GM19463 (cell line): ENCODE data around the gene MYL9.
"Not testable (repeated sequence)": the region's sequence is repeated elsewhere in the genome, so short reads cannot be mapped to it uniquely, and the experiment has no call there.

Source experiments
- ATAC-seq: cut with Tn5 transposase; IDR thresholded peaks from one replicate; pipeline ENCODE4 v1.9.1; 2021; ENCODE audit warnings: mild to moderate bottlenecking, moderate library complexity; ENCODE audit not compliant: unreplicated experiment

MYL9 gene

DNA sequence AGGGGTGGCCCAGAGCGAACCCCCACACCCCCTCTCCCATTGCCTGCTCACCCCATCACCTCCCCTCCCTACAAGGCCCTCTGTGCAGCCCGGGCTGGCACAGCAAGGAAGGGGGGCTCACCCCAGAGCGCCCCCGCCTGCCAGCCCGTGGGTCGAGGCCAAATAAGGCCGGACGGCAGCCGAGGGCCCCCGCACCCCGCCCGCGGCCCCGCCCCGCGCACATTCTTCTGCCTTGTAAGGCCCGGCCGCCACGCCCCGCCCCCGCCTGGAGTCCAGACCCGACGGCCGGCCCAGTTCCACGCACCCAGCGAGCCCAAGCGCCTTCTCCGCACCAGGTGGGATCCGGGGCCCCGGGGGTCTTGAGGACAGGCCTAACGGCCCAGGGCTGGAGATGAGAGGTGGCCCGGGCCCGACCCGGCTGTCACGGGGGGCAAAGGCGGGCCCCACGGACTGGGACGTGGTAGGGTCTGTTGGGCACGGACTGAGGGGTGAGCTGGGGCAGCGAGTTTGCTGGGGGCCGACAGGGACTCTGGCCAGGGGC is at the start of gene MYL9:
MYL9 (plus strand) TSS at position 293 of the 541 bp plus-strand sequence. CDS start 3,366 bp downstream, outside the sequence.
- peak; percentile 53 for ATAC-seq

DNA sequence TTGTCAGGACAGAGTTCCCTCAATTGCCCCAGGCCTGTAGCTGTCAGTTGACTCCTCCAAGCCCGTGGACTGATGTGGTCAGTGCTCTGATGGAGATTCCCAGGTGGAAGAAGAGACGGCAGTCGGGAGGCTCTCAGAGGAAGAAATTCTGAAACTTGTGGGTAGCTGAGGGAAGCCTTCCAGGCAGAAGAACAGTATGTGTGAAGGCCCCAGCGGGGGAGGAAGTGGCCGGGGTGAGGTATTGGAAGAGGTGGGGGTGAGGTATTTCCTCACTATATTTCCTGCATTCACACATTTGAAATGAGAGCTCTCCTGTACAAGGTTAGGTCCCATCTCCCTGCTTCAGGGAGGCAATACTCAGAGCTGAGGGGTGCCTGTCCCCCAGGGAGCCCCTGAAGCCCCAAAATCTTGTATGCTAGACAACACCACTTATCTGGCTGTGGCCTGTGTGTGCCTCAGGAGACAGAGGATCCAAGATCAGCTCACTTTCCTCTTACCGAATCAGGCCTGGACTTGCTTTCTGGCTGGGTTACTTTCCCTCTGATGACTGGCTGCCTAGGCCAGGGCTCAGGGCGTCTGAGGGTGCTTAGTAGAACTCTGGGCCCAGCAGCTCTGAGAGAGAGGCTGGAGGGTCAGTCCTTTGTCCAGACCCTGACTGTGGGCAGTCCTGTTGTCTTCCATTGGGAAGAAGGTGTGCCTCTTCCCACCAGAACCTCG is 49.3 kb upstream of the MYL9 start:
- peak; percentile 47 for ATAC-seq

DNA sequence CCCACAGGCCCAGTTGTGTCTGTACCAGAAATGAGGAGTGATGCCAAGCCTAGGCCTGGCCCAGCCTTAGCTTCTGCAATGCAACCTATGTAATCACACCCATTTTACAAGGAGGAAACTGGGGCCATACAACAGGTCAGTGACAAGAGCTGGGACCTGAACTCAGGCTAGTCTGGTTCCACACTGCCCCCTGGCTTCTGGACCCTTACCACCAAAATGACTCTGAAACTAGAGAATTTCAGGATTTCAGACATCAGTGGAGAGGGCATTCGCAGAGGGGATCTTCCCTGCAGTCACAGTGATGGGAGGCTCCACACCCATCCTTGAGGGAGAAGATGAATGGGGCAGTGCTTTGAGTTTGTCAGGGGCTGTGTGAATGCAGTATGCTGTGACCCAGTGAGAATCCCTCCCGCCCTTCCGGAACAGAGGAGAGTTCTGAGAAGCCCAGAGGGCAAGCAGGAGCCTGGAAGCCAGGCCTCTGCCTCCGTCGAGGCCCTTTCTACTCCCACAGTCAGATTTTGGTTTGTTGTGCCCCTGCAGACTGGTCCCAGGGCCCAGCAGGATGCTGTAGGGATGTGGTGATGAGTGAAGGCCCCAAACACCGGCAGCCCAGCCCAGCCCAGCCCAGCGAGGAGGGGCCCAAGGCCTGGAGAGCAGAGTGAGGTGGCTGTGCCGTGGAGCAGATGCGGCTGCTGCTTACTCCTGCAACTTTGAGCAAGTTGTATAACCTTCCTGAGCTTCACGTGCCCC is 48.1 kb upstream of the MYL9 start:
- no peak for ATAC-seq

DNA sequence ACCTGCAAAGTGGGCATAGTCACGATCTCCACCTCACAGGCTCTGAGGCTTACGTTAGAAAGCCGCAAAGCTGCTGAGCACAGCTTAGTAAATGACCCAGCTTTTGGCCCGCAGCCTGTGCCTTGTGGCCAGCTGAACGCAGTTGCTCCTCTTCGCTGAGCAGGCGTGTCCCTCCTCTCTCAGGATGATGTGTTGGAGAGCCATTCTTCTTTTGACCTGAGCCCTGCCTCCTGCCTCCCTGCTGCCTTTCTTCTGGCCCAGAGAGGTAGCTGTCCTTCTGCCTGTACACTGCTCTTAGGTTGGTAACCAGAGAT is 47.6 kb upstream of the MYL9 start:
- ATAC-seq: no peak

DNA sequence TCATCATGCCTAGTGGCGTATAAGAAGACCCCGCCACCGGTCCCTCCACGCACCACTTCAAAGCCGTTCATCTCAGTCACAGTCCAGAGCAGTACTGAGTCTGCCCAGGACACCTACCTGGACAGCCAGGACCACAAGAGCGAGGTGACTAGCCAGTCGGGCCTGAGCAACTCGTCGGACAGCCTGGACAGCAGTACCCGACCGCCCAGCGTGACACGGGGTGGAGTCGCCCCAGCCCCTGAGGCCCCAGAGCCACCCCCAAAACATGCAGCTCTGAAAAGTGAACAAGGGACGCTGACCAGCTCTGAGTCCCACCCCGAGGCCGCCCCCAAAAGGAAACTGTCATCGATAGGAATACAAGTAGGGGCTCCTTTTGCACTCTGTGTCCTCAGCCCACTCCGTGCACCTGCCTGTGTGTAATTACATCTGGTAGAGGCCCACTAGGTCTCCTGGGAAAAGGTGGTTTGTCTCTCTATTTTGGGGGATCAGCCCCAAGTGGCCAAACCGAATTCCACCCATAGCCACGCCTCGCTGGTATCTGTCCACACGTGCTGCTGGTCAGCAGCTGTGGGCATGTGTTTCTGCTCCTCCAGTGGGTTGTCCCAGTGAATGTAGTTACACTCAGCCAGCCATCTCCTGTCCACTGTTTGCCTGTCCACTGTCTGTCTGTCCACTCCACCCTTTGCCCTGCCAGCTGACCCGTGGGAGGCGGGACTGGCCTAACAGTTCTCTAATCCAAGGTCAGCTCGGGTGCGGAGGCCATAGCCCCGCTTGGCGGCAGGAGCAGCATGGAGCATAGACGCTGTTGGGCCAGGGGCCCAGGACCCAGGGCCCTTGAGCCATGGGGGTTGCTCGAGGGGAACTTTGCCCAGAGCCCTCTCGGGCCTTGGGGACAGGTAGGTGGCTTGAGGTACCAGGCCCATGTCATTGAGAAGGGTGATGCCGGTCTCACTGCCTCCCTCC is 44.3 kb upstream of the MYL9 start:
- no peak for ATAC-seq

DNA sequence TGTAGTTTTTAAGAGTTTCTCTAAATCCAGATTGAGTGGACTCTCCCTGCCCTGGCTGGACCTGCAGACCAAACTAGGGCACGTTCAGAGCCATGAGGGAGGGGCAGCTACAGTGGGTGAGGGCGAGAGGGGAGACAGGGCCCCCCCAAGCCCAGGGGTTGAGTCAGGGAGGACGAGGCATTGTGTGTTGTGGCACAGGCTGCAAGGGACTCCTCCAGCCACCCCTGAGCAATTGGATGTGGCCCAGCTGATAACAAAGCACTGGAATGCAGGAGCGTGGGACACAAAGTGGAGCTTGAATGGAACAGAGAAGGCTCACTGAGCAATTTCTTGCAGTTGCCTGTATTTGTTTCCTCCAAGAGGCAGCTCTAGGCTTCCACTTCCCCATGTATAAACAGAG is 43.5 kb upstream of the MYL9 start:
- no peak for ATAC-seq

DNA sequence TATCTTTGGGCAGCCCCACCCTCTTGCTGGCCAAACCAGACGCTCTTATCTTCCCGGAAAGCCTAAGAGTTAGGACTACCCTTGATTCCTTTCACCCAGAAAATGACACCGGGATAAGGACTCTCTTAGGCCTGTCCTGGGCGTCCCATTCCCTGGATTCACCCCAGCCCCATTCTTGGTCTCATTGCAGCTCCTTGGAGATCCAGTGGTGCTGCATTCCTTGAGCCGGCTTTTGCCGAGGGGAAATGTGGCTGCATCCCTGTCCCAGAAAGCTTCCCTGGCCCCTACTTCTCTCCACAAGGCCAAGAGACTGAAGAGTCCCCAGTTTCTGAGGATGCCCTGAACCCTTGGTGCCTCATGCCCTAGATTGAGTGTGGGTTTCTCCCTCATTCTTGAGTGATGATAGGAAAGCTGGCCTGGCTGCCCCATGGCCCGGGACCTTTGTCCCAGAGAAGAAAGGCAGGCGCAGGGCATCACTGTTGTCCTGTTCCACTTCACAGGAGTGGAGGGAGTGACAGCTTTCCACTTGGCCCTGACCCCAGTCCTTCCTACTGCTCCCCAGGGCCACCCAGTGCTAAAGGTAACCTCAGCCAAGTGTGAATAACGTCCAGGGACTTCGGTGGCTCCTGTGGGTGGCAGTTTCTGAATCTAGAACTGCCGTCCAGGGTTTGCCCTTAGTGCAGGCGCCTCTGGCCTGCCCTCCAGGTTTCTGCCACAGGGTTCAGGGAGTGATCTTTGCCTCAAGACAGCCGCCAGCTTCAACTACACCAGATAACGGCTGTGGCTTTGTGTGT is 42.7 kb upstream of the MYL9 start:
- ATAC-seq: no peak

DNA sequence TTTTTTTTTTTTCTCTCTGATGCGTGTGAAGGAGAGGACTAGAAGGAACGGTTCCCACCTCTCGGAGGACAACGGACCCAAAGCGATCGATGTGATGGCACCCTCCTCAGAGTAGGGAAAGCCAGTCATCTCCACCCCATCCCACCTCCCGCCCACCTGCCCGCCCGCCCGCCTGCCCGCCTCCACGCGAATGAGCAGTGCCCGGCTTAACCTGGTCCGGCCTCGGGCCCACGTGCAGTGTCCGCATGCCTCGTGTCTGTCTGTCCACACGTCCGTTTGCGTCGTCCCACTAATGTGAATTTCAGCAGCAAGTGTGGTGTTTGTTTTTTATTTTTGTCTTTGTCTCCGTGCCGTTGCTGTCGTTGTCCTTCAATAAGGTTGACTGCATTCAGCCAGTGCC is 42.1 kb upstream of the MYL9 start:
- no peak for ATAC-seq

DNA sequence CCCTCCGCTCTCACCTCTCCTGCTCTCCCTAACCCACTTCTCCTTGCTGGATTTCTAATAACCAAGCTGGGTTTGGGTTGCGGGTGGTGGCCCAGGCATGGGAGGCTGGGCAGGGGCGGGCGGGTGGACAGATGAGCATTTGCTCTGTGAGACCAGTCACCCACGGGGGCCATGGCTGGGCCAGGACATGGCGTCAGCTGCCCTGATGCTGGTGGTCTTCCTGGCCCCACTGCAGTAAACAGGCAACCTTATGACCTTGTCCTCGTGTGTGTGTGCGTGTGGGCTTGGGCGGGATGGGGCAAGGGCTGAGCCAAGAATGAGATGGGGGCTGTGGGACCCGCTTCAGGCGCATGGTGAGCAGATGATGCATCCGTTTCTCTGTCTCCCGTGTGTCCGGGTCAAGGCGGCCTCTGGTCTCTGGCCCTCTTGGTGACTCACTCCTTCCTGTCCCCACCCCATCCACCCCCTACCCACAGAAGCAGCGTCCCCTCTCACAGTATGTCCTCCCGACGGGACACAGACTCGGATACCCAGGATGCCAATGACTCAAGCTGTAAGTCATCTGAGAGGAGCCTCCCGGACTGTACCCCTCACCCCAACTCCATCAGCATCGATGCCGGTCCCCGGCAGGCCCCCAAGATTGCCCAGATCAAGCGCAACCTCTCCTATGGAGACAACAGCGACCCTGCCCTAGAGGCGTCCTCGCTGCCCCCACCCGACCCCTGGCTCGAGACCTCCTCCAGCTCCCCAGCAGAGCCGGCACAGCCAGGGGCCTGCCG is 41.4 kb upstream of the MYL9 start:
- ATAC-seq: no peak

DNA sequence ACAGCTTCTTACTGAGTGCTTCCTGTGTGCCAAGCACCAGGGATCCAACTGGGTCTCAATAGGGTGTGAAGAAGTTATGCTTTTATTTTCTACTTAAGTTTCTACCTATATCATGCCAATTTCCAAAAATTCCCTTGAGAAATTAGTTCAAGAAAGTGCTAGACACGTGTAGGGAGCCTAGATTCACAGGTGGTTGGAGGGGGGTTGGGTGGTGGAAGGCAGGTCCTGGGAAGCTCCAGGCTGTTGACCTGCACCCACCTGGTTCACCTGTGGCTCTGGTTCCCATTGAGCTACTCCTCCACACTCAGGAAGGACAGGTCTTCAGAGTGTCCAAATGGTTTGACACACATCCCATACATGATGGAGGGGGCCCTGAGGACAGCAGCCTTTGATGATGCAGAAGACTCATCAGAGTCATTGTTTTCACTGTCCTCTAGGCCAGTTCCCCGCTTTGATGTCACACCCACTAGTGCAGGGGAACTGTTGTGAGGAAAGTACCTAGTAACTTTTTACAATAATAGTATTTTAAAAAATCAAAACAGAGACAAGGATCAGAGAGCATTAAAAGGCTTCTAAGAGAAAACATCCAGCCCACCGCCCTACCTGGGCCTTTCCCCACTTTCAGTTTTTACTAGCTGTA is 39.8 kb upstream of the MYL9 start:
- ATAC-seq: no peak

DNA sequence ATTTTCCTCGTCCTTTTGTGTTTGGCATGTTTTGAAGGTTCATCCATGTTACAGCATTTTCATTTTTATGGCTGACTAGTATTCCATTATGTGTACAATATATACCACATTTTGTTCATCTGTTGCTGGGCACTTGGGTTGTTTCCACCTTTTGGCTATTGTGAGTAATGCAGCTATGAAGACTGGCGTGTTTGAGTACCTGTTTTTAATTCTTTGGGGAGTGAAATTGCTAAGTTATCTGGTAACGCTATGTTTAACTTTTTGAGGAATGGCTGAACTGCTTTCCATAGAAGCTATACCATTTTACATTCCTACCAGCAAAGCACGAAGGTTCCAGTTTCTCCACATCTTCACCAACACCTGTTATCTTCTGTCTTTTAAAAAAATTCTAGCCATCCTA is 37.0 kb upstream of the MYL9 start:
- ATAC-seq: no peak

DNA sequence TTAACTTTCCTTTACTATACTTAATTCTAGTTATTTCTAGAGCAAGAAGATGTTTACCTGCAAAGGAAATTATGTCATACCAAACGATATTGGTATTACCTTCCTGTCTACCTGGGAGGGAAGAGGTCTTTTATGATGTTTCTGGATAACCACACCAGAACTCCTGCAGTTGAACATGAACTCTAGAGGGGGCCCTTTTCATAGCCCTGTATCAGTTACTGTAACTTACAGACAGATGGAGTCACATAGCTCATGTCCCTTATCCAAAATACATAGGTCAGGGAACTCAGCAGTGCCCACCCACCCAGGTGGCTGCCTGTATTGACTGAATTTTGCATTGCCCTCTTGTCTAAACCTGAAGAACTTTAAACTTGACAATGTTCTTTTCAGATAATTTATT is 35.1 kb upstream of the MYL9 start:
- ATAC-seq: no peak

DNA sequence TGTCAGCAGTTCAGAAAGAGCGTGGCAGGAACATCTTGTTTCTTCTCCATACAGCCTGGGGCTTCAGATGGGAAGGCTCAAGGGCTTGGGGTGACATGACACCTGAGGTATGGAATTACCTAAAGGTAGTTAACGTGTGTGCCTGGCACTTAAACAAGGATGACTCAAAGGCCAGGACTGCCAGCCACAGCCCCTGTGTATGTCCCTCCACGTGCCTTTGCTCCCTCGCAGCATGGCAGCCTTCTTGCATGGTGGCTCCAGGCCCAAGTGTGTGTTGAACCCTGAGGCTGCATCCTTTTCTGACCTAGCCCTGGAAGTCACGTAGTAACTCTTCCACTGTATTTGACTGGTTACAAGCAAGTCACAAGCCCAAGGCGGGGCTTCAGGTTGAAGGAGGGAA is 33.6 kb upstream of the MYL9 start:
- no peak for ATAC-seq

DNA sequence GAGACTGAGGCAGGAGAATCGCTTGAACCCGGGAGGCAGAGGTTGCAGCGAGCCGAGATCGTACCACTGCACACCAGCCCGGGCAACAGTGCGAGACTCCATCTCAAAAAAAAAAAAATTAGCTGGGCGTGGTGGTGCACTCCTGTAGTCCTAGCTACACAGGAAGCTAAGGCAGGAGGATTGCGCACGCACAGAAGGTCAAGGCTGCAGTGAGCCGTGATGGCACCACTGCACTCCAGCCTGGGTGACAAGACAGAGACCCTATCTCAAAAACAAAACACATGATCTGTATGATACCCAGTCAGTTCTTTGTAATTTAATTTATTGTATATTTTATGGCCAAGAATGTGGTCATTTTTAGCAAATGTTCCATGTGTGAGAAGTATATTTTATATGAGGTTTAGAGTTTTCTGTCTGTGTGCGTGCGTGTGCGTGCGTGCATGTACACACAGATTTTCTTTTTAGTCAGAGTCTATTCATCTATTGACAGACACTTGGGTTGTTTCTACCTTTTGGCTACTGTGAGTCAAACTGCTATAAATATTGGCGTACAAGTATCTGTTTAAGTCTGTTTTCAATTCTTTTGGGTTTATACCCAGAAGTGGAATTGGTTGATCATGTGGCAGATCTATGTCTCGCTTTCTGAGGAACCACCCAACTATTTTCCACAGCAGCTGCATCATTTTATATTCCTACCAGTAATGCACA is 22.2 kb upstream of the MYL9 start:
- ATAC-seq: no peak

DNA sequence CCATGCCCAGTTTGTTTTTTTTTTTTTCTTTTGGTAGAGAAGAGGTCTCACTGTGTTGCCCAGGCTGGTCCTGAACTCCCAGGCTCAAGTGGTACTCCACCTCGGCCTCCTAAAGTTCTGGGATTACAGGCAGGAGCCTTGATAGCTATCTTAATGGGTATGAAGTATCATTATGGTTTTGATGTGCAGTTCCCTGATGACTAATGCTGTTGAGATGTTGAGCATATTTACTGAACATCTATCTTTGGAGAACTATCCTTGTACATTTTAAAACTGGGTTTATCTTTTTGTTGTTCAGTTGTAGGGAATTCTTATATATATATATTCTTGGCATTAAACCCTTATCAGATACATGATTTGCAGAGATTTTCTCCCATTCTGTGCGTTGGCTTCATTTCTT is 21.4 kb upstream of the MYL9 start:
- no peak for ATAC-seq

DNA sequence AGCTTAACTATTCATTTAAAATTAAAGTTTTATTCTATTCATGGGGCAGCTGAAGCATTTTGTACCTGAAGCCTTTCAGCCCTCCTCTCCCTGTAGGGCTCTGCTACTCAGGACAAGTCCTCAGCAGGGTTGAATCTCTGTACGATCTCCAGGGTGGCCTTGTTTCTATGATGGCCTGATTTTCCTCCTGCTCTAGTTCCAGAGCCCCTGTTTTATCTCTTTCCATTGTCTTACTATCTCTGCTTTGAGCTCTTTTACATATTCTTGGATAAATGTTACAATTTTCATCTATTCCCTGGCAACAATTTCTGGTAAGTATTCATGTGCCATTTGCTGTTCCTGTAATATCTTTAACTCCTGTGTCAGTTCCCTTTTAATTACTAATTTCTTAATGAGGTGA is 19.8 kb upstream of the MYL9 start:
- no peak for ATAC-seq

DNA sequence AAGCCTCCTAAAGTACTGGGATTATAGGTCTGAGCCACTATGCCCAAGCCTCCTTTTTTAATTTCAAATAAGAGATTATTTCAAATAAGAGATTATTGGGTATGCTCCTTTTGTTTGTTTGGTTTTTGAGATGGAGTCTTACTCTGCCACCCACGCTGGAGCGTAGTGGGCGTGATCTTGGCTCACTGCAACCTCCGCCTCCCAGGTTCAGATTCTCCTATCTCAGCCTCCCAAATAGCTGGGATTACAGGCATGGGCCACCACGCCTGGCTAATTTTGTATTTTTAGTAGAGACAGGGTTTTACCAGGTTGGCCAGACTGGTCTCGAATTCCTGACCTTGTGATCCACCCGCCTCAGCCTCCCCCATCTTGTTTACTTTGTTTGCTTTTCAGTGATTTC is 18.9 kb upstream of the MYL9 start:
- ATAC-seq: not testable (repeated sequence)

DNA sequence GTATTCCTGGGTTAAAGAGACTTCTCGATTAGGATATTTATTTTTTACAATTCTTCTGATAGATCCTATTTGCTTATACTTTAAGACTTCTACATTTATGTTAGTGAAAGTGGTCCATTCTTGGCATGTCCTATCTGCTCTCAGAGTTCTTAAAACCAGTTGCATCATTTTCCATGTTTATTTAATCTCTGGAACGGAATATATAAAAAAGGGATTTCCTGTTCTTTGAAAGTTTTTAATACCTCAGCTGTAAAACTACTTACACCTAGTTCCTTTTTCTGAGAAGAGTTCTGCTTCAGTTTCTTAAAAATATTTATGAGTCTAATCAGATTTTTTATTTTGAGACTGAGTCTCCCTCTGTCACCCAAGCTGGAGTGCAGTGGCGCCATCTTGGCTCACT is 18.0 kb upstream of the MYL9 start:
- ATAC-seq: no peak
